WTC11 (cell line): ENCODE measurements around the gene NIF3L1. TPM values are rescaled to one million over a fixed set of nuclear protein-coding genes. Genes with fewer than 3 reads are reported as not detected.

ENCODE experiments used
- CREM ChIP-seq: sonication (generic); formaldehyde crosslinking; IDR thresholded peaks from 2 replicates; pipeline ENCODE4 v1.8.1; 2022; ENCODE audit warnings: mild to moderate bottlenecking, missing genetic modification reagents, moderate library complexity
- ELF4 ChIP-seq: sonication (generic); formaldehyde crosslinking; IDR thresholded peaks from 2 replicates; pipeline ENCODE4 v1.8.1; 2022; ENCODE audit warnings: low read depth, mild to moderate bottlenecking, moderate library complexity, missing genetic modification reagents
- EMX1 ChIP-seq: fragments of 250-450 bp; sonication (Bioruptor Pico); IDR thresholded peaks from 2 replicates; pipeline ENCODE4 v1.8.0; 2021; ENCODE audit warnings: mild to moderate bottlenecking
- FOXJ3 ChIP-seq: sonication (generic); formaldehyde crosslinking; IDR thresholded peaks from 2 replicates; pipeline ENCODE4 v1.9.0; 2021; ENCODE audit warnings: missing genetic modification reagents, mild to moderate bottlenecking, borderline replicate concordance
- IRF2 ChIP-seq: sonication (generic); formaldehyde crosslinking; IDR thresholded peaks from 2 replicates; pipeline ENCODE4 v1.8.0; 2022; ENCODE audit warnings: low read depth, missing genetic modification reagents, borderline replicate concordance
- JAZF1 ChIP-seq: fragments of 250-450 bp; sonication (Bioruptor Pico); IDR thresholded peaks from 2 replicates; pipeline ENCODE4 v1.9.0; 2021; ENCODE audit warnings: moderate library complexity, mild to moderate bottlenecking, inconsistent platforms
- JUN ChIP-seq: sonication (generic); formaldehyde crosslinking; IDR thresholded peaks from 2 replicates; pipeline ENCODE4 v1.8.0; 2023; ENCODE audit warnings: mild to moderate bottlenecking, missing genetic modification reagents
- KAT7 ChIP-seq: sonication (generic); formaldehyde crosslinking; IDR thresholded peaks from 2 replicates; pipeline ENCODE4 v1.8.1; 2023; ENCODE audit warnings: missing genetic modification reagents, mild to moderate bottlenecking, borderline replicate concordance
- OVOL2 ChIP-seq: fragments of 250-450 bp; sonication (Bioruptor Pico); IDR thresholded peaks from 2 replicates; pipeline ENCODE4 v1.9.0; 2021; ENCODE audit warnings: mild to moderate bottlenecking, borderline replicate concordance
- RELA ChIP-seq: sonication (generic); formaldehyde crosslinking; IDR thresholded peaks from 2 replicates; pipeline ENCODE4 v1.8.1; 2022; ENCODE audit warnings: missing genetic modification reagents, mild to moderate bottlenecking, borderline replicate concordance
- RORB ChIP-seq: fragments of 250-450 bp; sonication (Bioruptor Pico); IDR thresholded peaks from 2 replicates; pipeline ENCODE4 v1.9.0; 2021; ENCODE audit warnings: mild to moderate bottlenecking
- SMAD3 ChIP-seq: sonication (generic); formaldehyde crosslinking; IDR thresholded peaks from 2 replicates; pipeline ENCODE4 v1.8.0; 2022; ENCODE audit warnings: missing genetic modification reagents, mild to moderate bottlenecking, borderline replicate concordance
- SOX15 ChIP-seq: fragments of 250-450 bp; sonication (Bioruptor Pico); IDR thresholded peaks from 2 replicates; pipeline ENCODE4 v1.9.0; 2021; ENCODE audit warnings: mild to moderate bottlenecking
- SP1 ChIP-seq: sonication (generic); formaldehyde crosslinking; conservative IDR thresholded peaks from 2 replicates; pipeline ENCODE4 v1.8.1; 2022; ENCODE audit warnings: missing genetic modification reagents
- TCF7 ChIP-seq: sonication (generic); formaldehyde crosslinking; IDR thresholded peaks from 2 replicates; pipeline ENCODE4 v1.8.0; 2022; ENCODE audit warnings: mild to moderate bottlenecking, low read depth, missing genetic modification reagents, moderate library complexity
- ZNF121 ChIP-seq: sonication (generic); formaldehyde crosslinking; IDR thresholded peaks from 2 replicates; pipeline ENCODE4 v1.8.0; 2023; ENCODE audit warnings: missing genetic modification reagents
- ZNF219 ChIP-seq: sonication (generic); formaldehyde crosslinking; IDR thresholded peaks from 2 replicates; pipeline ENCODE4 v1.8.0; 2023; ENCODE audit warnings: missing genetic modification reagents, mild to moderate bottlenecking, borderline replicate concordance
- ZNF317 ChIP-seq: sonication (generic); formaldehyde crosslinking; IDR thresholded peaks from 2 replicates; pipeline ENCODE4 v1.8.1; 2023; ENCODE audit warnings: low read depth, mild to moderate bottlenecking, moderate library complexity, missing genetic modification reagents, borderline replicate concordance
- total RNA-seq: library from RNA; stranded (reverse); gene quantifications from 3 replicates; pipeline ENCODE4 v1.2.3, GENCODE V29; 2021
- TF ChIP-seq, protein P1 (sequence below): fragments of 250-450 bp; sonication (Bioruptor Pico); IDR thresholded peaks from 2 replicates; pipeline ENCODE4 v2.1.2; 2022; ENCODE audit warnings: mild to moderate bottlenecking, moderate library complexity
- TF ChIP-seq, protein P2 (sequence below): fragments of 250-450 bp; sonication (Bioruptor Pico); conservative IDR thresholded peaks from 2 replicates; pipeline ENCODE4 v1.9.0; 2021; ENCODE audit warnings: mild to moderate bottlenecking
- TF ChIP-seq, protein P3 (sequence below): fragments of 250-450 bp; sonication (Bioruptor Pico); IDR thresholded peaks from 2 replicates; pipeline ENCODE4 v1.9.0; 2021; ENCODE audit warnings: mild to moderate bottlenecking
- TF ChIP-seq, protein P4 (sequence below): sonication (generic); formaldehyde crosslinking; IDR thresholded peaks from 2 replicates; pipeline ENCODE4 v1.8.1; 2023; ENCODE audit warnings: mild to moderate bottlenecking, missing genetic modification reagents
- TF ChIP-seq, protein P5 (sequence below): sonication (generic); formaldehyde crosslinking; IDR thresholded peaks from 2 replicates; pipeline ENCODE4 v1.8.0; 2022; ENCODE audit warnings: mild to moderate bottlenecking, missing genetic modification reagents
- TF ChIP-seq, protein P6 (sequence below): fragments of 250-450 bp; sonication (Bioruptor Pico); IDR thresholded peaks from 2 replicates; pipeline ENCODE4 v1.9.0; 2021; ENCODE audit warnings: moderate library complexity, mild to moderate bottlenecking, inconsistent platforms, borderline replicate concordance
- TF ChIP-seq, protein P7 (sequence below): sonication (generic); formaldehyde crosslinking; IDR thresholded peaks from 2 replicates; pipeline ENCODE4 v1.8.1; 2022; ENCODE audit warnings: low read depth, missing genetic modification reagents, borderline replicate concordance
- TF ChIP-seq, protein P8 (sequence below): fragments of 250-450 bp; sonication (Bioruptor Pico); IDR thresholded peaks from 2 replicates; pipeline ENCODE4 v1.9.0; 2021; ENCODE audit warnings: mild to moderate bottlenecking

Gene NIF3L1
- total RNA-seq, 1 experiment from 2014 or later: 49.1 TPM

DNA sequence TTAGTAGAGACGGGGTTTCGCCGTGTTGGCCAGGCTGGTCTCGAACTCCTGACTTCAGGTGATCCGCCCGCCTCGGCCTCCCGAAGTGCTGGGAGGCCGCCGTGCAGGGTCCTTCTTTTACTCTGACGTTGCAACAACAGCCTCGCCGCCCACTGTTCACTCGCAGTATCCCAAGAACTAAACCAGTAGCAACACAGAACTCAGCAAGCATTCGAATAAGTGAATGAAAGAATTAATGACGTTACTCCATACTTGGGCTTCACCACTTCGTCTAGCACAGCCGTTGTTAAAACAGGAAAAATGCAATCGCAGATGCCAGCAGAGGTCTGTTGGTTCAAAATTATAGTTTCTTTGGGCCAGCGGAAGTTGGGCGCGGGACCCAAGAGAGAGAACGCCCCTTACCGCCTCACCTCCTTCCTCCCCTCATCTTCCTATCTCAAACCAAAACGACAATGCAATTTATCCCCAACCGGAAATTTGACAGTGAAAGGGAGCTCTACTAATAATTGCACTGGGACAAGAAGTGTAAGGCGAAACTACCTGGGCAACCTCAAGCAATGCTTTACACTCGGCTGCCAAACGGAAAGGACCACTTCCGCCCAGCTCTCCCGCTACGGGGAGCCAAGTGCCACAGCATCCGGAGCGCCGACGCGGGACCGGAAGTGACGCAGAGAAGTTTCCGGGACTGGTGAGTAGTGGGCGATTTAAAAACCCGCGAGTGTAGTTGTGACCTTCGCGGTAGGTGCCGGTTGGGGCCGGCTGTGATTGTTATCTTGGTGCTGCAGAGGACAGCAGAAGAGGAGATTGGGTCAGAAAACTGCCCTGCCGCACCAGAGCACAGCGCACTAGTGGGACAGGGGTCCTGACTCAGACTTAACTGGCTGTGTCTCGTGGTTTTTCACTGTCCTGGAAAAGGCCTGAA, at the start of gene NIF3L1, which contains the start of gene PPIL3 (continued):
- TF ChIP-seq, protein P1, sequence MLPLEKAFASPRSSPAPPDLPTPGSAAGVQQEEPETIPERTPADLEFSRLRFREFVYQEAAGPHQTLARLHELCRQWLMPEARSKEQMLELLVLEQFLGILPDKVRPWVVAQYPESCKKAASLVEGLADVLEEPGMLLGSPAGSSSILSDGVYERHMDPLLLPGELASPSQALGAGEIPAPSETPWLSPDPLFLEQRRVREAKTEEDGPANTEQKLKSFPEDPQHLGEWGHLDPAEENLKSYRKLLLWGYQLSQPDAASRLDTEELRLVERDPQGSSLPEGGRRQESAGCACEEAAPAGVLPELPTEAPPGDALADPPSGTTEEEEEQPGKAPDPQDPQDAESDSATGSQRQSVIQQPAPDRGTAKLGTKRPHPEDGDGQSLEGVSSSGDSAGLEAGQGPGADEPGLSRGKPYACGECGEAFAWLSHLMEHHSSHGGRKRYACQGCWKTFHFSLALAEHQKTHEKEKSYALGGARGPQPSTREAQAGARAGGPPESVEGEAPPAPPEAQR (CRISPR knock-in tag): no peak
- no peak for TF ChIP-seq ZNF219 (CRISPR knock-in tag)
- TF ChIP-seq, protein P2, sequence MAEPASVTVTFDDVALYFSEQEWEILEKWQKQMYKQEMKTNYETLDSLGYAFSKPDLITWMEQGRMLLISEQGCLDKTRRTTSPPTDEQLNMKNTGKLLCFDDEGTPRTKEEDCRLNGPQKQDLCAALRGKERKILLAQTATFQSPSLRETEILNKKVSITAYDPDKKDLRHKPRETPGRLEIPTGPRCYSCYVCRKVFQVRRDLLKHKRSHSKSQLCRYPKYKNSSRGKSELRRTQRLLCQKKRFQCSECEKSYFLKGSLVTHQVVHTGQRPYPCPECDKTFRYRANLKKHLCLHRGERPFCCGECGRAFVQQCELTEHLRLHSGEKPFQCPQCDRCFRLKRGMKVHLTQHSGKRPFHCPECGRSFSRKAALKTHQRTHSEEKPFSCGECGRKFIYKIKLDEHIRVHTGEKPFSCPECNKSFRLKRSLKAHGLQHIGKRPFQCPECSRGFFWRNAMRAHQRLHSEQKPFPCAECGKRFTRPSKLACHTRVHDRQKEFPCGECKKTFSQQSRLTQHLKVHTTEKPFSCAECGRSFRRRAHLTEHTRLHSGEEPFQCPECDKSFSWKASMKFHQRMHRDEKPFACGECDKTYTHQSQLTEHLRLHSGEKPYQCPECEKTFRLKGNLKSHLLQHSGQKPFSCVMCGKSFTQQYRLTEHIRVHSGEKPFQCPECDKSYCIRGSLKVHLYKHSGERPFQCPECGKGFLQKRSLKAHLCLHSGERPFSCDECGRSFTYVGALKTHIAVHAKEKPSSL (CRISPR knock-in tag): no peak
- TF ChIP-seq, protein P3, sequence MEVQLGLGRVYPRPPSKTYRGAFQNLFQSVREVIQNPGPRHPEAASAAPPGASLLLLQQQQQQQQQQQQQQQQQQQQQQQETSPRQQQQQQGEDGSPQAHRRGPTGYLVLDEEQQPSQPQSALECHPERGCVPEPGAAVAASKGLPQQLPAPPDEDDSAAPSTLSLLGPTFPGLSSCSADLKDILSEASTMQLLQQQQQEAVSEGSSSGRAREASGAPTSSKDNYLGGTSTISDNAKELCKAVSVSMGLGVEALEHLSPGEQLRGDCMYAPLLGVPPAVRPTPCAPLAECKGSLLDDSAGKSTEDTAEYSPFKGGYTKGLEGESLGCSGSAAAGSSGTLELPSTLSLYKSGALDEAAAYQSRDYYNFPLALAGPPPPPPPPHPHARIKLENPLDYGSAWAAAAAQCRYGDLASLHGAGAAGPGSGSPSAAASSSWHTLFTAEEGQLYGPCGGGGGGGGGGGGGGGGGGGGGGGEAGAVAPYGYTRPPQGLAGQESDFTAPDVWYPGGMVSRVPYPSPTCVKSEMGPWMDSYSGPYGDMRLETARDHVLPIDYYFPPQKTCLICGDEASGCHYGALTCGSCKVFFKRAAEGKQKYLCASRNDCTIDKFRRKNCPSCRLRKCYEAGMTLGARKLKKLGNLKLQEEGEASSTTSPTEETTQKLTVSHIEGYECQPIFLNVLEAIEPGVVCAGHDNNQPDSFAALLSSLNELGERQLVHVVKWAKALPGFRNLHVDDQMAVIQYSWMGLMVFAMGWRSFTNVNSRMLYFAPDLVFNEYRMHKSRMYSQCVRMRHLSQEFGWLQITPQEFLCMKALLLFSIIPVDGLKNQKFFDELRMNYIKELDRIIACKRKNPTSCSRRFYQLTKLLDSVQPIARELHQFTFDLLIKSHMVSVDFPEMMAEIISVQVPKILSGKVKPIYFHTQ (CRISPR knock-in tag): no peak; the same call in 1 of the 2 replicates
- TF ChIP-seq, protein P4, sequence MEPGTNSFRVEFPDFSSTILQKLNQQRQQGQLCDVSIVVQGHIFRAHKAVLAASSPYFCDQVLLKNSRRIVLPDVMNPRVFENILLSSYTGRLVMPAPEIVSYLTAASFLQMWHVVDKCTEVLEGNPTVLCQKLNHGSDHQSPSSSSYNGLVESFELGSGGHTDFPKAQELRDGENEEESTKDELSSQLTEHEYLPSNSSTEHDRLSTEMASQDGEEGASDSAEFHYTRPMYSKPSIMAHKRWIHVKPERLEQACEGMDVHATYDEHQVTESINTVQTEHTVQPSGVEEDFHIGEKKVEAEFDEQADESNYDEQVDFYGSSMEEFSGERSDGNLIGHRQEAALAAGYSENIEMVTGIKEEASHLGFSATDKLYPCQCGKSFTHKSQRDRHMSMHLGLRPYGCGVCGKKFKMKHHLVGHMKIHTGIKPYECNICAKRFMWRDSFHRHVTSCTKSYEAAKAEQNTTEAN: peak; percentile 85; the same call in 1 of the 2 replicates
- TF ChIP-seq JUN: no peak
- TF ChIP-seq, protein P5, sequence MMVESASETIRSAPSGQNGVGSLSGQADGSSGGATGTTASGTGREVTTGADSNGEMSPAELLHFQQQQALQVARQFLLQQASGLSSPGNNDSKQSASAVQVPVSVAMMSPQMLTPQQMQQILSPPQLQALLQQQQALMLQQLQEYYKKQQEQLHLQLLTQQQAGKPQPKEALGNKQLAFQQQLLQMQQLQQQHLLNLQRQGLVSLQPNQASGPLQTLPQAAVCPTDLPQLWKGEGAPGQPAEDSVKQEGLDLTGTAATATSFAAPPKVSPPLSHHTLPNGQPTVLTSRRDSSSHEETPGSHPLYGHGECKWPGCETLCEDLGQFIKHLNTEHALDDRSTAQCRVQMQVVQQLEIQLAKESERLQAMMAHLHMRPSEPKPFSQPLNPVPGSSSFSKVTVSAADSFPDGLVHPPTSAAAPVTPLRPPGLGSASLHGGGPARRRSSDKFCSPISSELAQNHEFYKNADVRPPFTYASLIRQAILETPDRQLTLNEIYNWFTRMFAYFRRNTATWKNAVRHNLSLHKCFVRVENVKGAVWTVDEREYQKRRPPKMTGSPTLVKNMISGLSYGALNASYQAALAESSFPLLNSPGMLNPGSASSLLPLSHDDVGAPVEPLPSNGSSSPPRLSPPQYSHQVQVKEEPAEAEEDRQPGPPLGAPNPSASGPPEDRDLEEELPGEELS: peak; percentile 67; the same call in 1 of the 2 replicates
- 0 out of 2 replicates have a peak, but pooled peaks have one; percentile 48 for TF ChIP-seq SMAD3 (CRISPR knock-in tag)
- TF ChIP-seq, protein P6, sequence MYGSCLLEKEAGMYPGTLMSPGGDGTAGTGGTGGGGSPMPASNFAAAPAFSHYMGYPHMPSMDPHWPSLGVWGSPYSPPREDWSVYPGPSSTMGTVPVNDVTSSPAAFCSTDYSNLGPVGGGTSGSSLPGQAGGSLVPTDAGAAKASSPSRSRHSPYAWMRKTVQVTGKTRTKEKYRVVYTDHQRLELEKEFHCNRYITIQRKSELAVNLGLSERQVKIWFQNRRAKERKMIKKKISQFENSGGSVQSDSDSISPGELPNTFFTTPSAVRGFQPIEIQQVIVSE (CRISPR knock-in tag): no peak
- TF ChIP-seq KAT7 (CRISPR knock-in tag): no peak
- TF ChIP-seq OVOL2 (CRISPR knock-in tag): no peak
- TF ChIP-seq ELF4 (CRISPR knock-in tag): no peak; the same call in 1 of the 2 replicates
- TF ChIP-seq SOX15: no peak
- TF ChIP-seq ZNF121: no peak
- no peak for TF ChIP-seq TCF7 (CRISPR knock-in tag)
- TF ChIP-seq, protein P7, sequence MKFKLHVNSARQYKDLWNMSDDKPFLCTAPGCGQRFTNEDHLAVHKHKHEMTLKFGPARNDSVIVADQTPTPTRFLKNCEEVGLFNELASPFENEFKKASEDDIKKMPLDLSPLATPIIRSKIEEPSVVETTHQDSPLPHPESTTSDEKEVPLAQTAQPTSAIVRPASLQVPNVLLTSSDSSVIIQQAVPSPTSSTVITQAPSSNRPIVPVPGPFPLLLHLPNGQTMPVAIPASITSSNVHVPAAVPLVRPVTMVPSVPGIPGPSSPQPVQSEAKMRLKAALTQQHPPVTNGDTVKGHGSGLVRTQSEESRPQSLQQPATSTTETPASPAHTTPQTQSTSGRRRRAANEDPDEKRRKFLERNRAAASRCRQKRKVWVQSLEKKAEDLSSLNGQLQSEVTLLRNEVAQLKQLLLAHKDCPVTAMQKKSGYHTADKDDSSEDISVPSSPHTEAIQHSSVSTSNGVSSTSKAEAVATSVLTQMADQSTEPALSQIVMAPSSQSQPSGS (CRISPR knock-in tag): no peak
- TF ChIP-seq RORB (CRISPR knock-in tag): no peak
- no peak for TF ChIP-seq FOXJ3 (CRISPR knock-in tag)
- TF ChIP-seq SP1 (CRISPR knock-in tag): peak; percentile 80
- TF ChIP-seq RELA (CRISPR knock-in tag): no peak
- TF ChIP-seq CREM: peak; percentile 95
- no peak for TF ChIP-seq EMX1 (CRISPR knock-in tag)
- no peak for TF ChIP-seq ZNF317
- TF ChIP-seq JAZF1 (CRISPR knock-in tag): no peak
- TF ChIP-seq IRF2 (CRISPR knock-in tag): no peak
- TF ChIP-seq, protein P8, sequence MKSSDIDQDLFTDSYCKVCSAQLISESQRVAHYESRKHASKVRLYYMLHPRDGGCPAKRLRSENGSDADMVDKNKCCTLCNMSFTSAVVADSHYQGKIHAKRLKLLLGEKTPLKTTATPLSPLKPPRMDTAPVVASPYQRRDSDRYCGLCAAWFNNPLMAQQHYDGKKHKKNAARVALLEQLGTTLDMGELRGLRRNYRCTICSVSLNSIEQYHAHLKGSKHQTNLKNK (CRISPR knock-in tag): no peak
